Lower lobe of right lung (tissue), 2 donors: Measurements from ENCODE around the gene RNF141. TPM values are rescaled to one million over a fixed set of nuclear protein-coding genes. Genes with fewer than 3 reads are reported as not detected.

Experiments
- ATAC-seq, 2 donors: fragments of 200-7000 bp; cut with Tn5 transposase; one replicate each; pipeline ENCODE4 v1.9.1; 2020 to 2022; ENCODE audit warnings: mild to moderate bottlenecking in 2 of 2, moderate library complexity in 2 of 2
- DNase-seq: peaks from one replicate; pipeline ENCODE4 v3.0.0-alpha.2; 2020
- H3K27ac ChIP-seq: fragments of 200-600 bp; one replicate; pipeline ENCODE4 v1.8.0; 2022
- H3K27me3 ChIP-seq: fragments of 200-600 bp; one replicate; pipeline ENCODE4 v1.8.0; 2022; ENCODE audit warnings: low read depth
- H3K36me3 ChIP-seq: fragments of 200-600 bp; one replicate; pipeline ENCODE4 v1.8.0; 2022; ENCODE audit warnings: mild to moderate bottlenecking
- H3K4me1 ChIP-seq: fragments of 200-600 bp; one replicate; pipeline ENCODE4 v1.8.0; 2022
- H3K4me3 ChIP-seq: fragments of 200-600 bp; one replicate; pipeline ENCODE4 v1.8.0; 2022; ENCODE audit warnings: mild to moderate bottlenecking
- H3K9me3 ChIP-seq: fragments of 200-600 bp; one replicate; pipeline ENCODE4 v1.8.0; 2022
- intact Hi-C: fragments of 100-400 bp; cut with DNase I; formaldehyde crosslinking; loops from one replicate; pipeline ENCODE4 v1.11.0; 2022
- total RNA-seq: library from RNA; stranded (reverse); fragmentation: NEBNext Ultra II Directional; extraction: Animal tissue kit (Norgen Biotek cat#: 25700); gene quantifications from one replicate; pipeline ENCODE4 v1.2.1, GENCODE V29; 2021
- TF ChIP-seq, protein P1 (sequence below): fragments of 200-600 bp; IDR thresholded peaks from one replicate; pipeline ENCODE4 v1.8.0; 2022; ENCODE audit warnings: antibody characterized with exemption, mild to moderate bottlenecking
- donor health status: DM: no; HTN: yes; CAD: no; lungs with severe emphysema.

Gene RNF141
- total RNA-seq, 1 donor from 2014 or later: 55.2 TPM

DNA sequence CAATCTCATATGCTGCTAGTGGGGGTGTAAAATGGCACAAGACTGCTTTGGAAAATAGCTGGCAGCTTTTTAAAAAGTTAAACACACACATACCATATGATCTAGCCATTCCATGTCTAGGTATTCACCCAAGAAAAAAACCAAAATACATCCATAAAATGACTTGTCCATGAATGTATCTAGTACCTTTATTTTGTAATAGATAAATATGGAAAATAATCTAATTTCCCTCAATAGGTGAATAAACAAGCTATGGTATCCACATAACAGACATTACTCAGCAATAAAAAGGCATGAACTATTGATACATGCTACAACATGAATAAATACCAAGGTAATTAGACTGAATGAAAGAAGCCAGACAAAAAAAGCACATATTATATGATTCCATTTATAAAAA lies 22.9 kb downstream of the RNF141 start:
- no peaks in the 10 kb centered on the region for H3K9me3 ChIP-seq
- ATAC-seq (no peak), DNase-seq (no peak)
- no peak overlapping the region for H3K4me3 ChIP-seq
- no peaks in the 10 kb centered on the region for H3K27me3 ChIP-seq
- H3K36me3 ChIP-seq: peaks cover 64% of the 10 kb centered on the region
- H3K27ac ChIP-seq: no peak overlapping the region
- TF ChIP-seq, protein P1, sequence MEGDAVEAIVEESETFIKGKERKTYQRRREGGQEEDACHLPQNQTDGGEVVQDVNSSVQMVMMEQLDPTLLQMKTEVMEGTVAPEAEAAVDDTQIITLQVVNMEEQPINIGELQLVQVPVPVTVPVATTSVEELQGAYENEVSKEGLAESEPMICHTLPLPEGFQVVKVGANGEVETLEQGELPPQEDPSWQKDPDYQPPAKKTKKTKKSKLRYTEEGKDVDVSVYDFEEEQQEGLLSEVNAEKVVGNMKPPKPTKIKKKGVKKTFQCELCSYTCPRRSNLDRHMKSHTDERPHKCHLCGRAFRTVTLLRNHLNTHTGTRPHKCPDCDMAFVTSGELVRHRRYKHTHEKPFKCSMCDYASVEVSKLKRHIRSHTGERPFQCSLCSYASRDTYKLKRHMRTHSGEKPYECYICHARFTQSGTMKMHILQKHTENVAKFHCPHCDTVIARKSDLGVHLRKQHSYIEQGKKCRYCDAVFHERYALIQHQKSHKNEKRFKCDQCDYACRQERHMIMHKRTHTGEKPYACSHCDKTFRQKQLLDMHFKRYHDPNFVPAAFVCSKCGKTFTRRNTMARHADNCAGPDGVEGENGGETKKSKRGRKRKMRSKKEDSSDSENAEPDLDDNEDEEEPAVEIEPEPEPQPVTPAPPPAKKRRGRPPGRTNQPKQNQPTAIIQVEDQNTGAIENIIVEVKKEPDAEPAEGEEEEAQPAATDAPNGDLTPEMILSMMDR: no peak
- H3K4me1 ChIP-seq: peaks cover 15% of the 10 kb centered on the region
- intact Hi-C loops: no loop called here

DNA sequence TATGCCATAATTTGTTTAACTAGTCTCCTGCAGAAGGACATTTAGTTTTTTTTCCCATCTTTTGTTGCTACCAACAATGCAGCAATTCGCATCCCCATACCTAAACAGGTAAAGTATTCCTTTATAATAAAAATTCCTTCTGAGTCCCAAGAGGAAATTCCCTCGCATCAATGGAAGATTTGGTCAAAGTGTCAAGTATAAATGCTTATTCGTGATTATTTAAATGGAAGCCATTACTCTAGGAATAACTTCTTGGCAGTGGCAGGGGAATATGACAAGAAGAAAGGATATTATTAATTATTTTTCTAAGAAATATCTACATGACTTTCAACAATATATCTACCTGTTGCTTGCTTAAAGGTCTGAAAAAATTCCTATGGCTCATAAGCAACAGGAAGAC lies 25.6 kb downstream of the RNF141 start:
- H3K9me3 ChIP-seq: no peaks in the 10 kb centered on the region
- intact Hi-C loops: no loop called here
- H3K36me3 ChIP-seq: peaks cover 44% of the 10 kb centered on the region
- ATAC-seq (no peak), DNase-seq (no peak)
- H3K4me1 ChIP-seq: peaks cover 7% of the 10 kb centered on the region
- TF ChIP-seq, protein P1: no peak
- no peaks in the 10 kb centered on the region for H3K27me3 ChIP-seq
- H3K4me3 ChIP-seq: no peak overlapping the region
- H3K27ac ChIP-seq: no peak overlapping the region

DNA sequence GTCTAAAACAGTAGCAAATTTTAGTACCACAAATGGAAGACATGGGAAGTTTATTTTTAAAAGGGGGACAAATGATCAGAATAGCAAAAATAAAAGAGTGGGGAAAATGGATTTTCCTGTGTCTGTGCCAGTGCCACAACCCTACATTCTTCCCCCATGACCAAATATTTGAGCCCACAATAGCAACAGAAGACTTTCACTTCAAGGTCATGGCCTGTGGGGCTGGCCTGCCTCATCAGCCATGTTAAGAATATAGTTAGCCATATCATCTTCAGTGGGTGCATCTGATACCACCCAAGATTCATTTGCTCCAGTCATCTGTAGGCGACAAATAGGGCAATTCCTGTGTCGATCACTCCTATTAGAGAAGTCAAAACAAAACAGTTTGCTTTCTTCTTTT lies 26.3 kb downstream of the RNF141 start:
- ATAC-seq (no peak), DNase-seq (no peak)
- Histone ChIP-seq H3K9me3 (no peaks in the 10 kb centered on the region), H3K36me3 (peaks cover 37% of the 10 kb centered on the region), H3K4me3 (no peak overlapping the region), H3K27ac (no peak overlapping the region), H3K4me1 (peaks cover 7% of the 10 kb centered on the region), H3K27me3 (no peaks in the 10 kb centered on the region)
- TF ChIP-seq, protein P1: no peak
- intact Hi-C loops: no loop called here

DNA sequence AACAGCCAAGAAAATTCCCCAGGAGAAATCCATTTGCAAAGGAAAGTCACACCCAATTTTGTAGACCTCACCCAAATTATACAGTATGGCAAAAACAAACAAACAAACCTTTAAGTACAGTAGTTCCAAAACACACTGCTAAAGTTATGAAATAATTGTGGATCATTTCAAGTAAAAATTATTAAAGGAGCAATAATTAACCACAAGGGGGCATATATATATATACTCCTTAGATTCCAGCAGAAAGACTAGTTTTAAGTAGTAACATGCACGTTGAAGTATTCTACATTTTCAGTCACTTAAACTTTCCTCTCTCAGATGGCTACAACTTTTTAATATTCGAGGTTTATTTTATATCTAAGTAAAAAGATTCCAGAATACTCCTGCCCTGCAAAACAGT lies 26.8 kb downstream of the RNF141 start:
- ATAC-seq (no peak), DNase-seq (no peak)
- Histone ChIP-seq H3K9me3 (no peaks in the 10 kb centered on the region), H3K27ac (no peak overlapping the region), H3K4me3 (no peak overlapping the region), H3K27me3 (no peaks in the 10 kb centered on the region), H3K4me1 (peaks cover 7% of the 10 kb centered on the region), H3K36me3 (peaks cover 32% of the 10 kb centered on the region)
- TF ChIP-seq, protein P1: peak; percentile 36
- intact Hi-C loops: no loop called here

DNA sequence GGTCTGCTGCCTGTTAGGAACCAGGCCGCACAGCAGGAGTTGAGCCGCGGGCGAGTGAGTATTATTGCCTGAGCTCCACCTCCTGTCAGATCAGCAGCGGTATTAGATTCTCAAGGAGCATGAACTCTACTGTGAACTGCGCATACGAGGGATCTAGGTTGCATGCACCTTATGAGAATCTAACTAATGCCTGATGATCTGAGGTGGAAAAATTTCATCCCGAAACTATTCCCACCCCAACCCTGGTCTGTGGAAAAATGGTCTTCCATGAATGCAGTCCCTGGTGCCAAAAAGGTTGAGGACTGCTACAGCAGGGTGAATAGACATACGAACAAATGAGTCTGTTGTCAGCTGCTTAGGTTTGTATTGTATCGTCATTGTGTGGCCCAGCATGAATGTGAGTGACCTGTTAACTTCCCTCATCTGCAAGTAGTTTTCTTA lies 29.8 kb downstream of the RNF141 start:
- TF ChIP-seq, protein P1: no peak
- Histone ChIP-seq H3K4me3 (no peak overlapping the region), H3K9me3 (no peaks in the 10 kb centered on the region), H3K27ac (no peak overlapping the region), H3K27me3 (no peaks in the 10 kb centered on the region), H3K4me1 (peaks cover 7% of the 10 kb centered on the region), H3K36me3 (peaks cover 28% of the 10 kb centered on the region)
- ATAC-seq (no peak), DNase-seq (no peak)
- intact Hi-C loops: no loop called here

DNA sequence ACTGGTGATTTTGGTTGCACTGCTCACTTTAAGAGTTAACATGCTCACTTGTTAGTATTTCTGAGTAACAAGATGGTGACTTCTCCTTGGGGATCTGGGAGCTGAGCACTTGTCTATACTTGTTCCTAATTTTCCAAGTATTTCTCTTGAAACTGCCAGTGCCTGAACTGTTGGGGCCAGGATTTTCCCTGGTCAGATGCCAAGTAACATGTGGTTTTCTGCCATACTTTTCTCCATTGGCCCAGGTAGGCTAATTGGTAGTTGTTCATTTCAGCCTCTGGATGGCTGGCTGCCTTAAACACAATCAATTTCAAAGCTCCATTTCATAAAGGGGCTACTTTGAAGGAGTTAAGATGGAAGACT lies 35.0 kb downstream of the RNF141 start:
- no peak overlapping the region for H3K27ac ChIP-seq
- ATAC-seq (no peak), DNase-seq (no peak)
- H3K4me3 ChIP-seq: no peak overlapping the region
- intact Hi-C loops: no loop called here
- no peaks in the 10 kb centered on the region for H3K27me3 ChIP-seq
- no peaks in the 10 kb centered on the region for H3K9me3 ChIP-seq
- TF ChIP-seq, protein P1: no peak
- peaks cover 25% of the 10 kb centered on the region for H3K4me1 ChIP-seq
- H3K36me3 ChIP-seq: peaks cover 33% of the 10 kb centered on the region
